Endothelial cell of umbilical vein (primary cell): ENCODE measurements around the gene NFATC1. TPM values are rescaled to one million over a fixed set of nuclear protein-coding genes. Genes with fewer than 3 reads are reported as not detected.

Source experiments
- BruUV-seq: library from RNA; stranded (reverse); fragments of 400-500 nt; replicated peaks from 2 replicates; lab custom pipeline; 2021; lab: Mats Ljungman, UMichigan
- CTCF ChIA-PET: fragments of 300-600, 350-600 bp; sonication (Branson Sonifier 250); formaldehyde crosslinking; loops from one replicate; lab custom pipeline; 2021; ENCODE audit warnings: antibody characterized with exemption, inconsistent platforms; lab: Charles Lee
- POLR2A ChIA-PET: fragments of 300-600, 350-600 bp; sonication (Branson Sonifier 250); formaldehyde crosslinking; loops from one replicate; lab custom pipeline; 2021; ENCODE audit warnings: antibody characterized with exemption, inconsistent platforms; lab: Charles Lee
- DNase-seq: peaks from one replicate; pipeline ENCODE4 v3.0.0-alpha.2; 2011; ENCODE audit warnings: low read depth, low spot score
- FAIRE-seq: peaks from 2 replicates; lab custom pipeline; 2011; peaks lifted over from hg19 to GRCh38; lab: Jason Lieb, UNC
- H2AFZ ChIP-seq: 2 replicates; pipeline ENCODE4 v1.6.0; 2012; ENCODE audit warnings: low read depth, low read length, control low read depth, inconsistent platforms
- H3K27ac ChIP-seq: 2 replicates; pipeline ENCODE4 v1.5.1; 2011; ENCODE audit warnings: low read depth, mild to moderate bottlenecking, control low read depth, low read length, moderate library complexity; ENCODE audit not compliant: insufficient read depth
- H3K27me3 ChIP-seq, 2 experiments: 2 replicates each; pipeline versions ENCODE4 v1.6.0 to v1.6.1; 2011; ENCODE audit warnings: low read length in 2 of 2, mixed read lengths in 1 of 2; ENCODE audit not compliant: control insufficient read depth in 2 of 2, insufficient read depth in 2 of 2
- H3K36me3 ChIP-seq, 2 experiments: 2 replicates in 1 of 2; 3 replicates in 1 of 2; pipeline ENCODE4 v1.5.1; 2011; ENCODE audit warnings: low read length in 2 of 2, mild to moderate bottlenecking in 1 of 2, moderate library complexity in 1 of 2; ENCODE audit not compliant: control insufficient read depth in 2 of 2, insufficient read depth in 2 of 2; ENCODE audit errors: extremely low read depth in 1 of 2
- H3K4me1 ChIP-seq: 3 replicates; pipeline ENCODE4 v1.5.1; 2011; ENCODE audit warnings: mild to moderate bottlenecking, low read length; ENCODE audit not compliant: control insufficient read depth, insufficient read depth; ENCODE audit errors: extremely low read depth
- H3K4me2 ChIP-seq: 2 replicates; pipeline ENCODE4 v1.6.1; 2011; ENCODE audit warnings: low read length, control low read depth, mixed read lengths; ENCODE audit not compliant: insufficient read depth
- H3K4me3 ChIP-seq, 3 experiments: fragments of 200-600 bp in 1 of 3; sonication (generic), shearing (Covaris generic) in 1 of 3; replicated peaks in 1 of 3; 2 replicates each; pipeline ENCODE4 v1.5.1; 2011 to 2016; ENCODE audit warnings: control low read depth in 3 of 3, low read length in 3 of 3, mild to moderate bottlenecking in 2 of 3, inconsistent platforms in 1 of 3, low read depth in 1 of 3, moderate library complexity in 1 of 3; ENCODE audit not compliant: insufficient read depth in 1 of 3
- H3K79me2 ChIP-seq: 2 replicates; pipeline ENCODE4 v1.6.0; 2012; ENCODE audit warnings: low read length, inconsistent platforms; ENCODE audit not compliant: control insufficient read depth, insufficient read depth
- H3K9ac ChIP-seq: replicated peaks from 2 replicates; pipeline ENCODE3; 2011; ENCODE audit warnings: low read length, control low read depth; ENCODE audit not compliant: insufficient read depth; ENCODE audit errors: extremely low read depth
- H3K9me1 ChIP-seq: replicated peaks from 3 replicates; pipeline ENCODE4 v1.6.0; 2011; ENCODE audit warnings: mild to moderate bottlenecking, low read length; ENCODE audit not compliant: control insufficient read depth, insufficient read depth; ENCODE audit errors: extremely low read depth
- H3K9me3 ChIP-seq: replicated peaks from 2 replicates; pipeline ENCODE4 v1.5.1; 2012; ENCODE audit warnings: low read length, inconsistent platforms; ENCODE audit not compliant: control insufficient read depth, insufficient read depth
- H4K20me1 ChIP-seq: replicated peaks from 2 replicates; pipeline ENCODE3; 2011; ENCODE audit warnings: mild to moderate bottlenecking, low read length; ENCODE audit not compliant: control insufficient read depth, insufficient read depth; ENCODE audit errors: extremely low read depth
- EZH2 ChIP-seq: IDR thresholded peaks from 2 replicates; pipeline ENCODE4 v1.6.1; 2012; ENCODE audit warnings: borderline replicate concordance, low read depth, mild to moderate bottlenecking, moderate library complexity, low read length, inconsistent platforms; ENCODE audit not compliant: severe bottlenecking
- FOS ChIP-seq: IDR thresholded peaks from 2 replicates; pipeline ENCODE4 v1.6.1; 2011; ENCODE audit warnings: mild to moderate bottlenecking, low read length, moderate library complexity, borderline replicate concordance; ENCODE audit not compliant: insufficient read depth
- GATA2 ChIP-seq: IDR thresholded peaks from 2 replicates; pipeline ENCODE4 v1.7.0; 2011; ENCODE audit warnings: low read depth, mild to moderate bottlenecking, moderate library complexity, mixed read lengths, low read length; ENCODE audit not compliant: insufficient read length, insufficient read depth
- JUN ChIP-seq: IDR thresholded peaks from 2 replicates; pipeline ENCODE4 v1.6.1; 2011; ENCODE audit warnings: borderline replicate concordance, low read depth; ENCODE audit not compliant: insufficient read length, insufficient read depth
- MYC ChIP-seq: IDR thresholded peaks from one replicate; pipeline ENCODE4 v1.6.1; 2011; ENCODE audit warnings: mild to moderate bottlenecking, low read depth, low read length
- POLR2A ChIP-seq: IDR thresholded peaks from 2 replicates; pipeline ENCODE4 v1.6.1; 2012; ENCODE audit warnings: low read depth, mild to moderate bottlenecking, control low read depth, low read length
- POLR2AphosphoS5 ChIP-seq: IDR thresholded peaks from 2 replicates; pipeline ENCODE4 v1.6.1; 2012; ENCODE audit warnings: low read depth, mild to moderate bottlenecking, control low read depth, low read length, moderate library complexity; ENCODE audit not compliant: insufficient read depth
- dilution Hi-C: fragments of 300-500 bp; cut with MboI; formaldehyde crosslinking; loops from one replicate; pipeline ENCODE4 v1.15.0; 2019; ENCODE audit warnings: low sequenced_read_pairs; ENCODE audit not compliant: extremely low pct_ligation_motif_present
- intact Hi-C: fragments of 100-400 bp; cut with micrococcal nuclease; formaldehyde crosslinking; loops from one replicate; pipeline ENCODE4 v1.10.0; 2022
- polyA plus RNA-seq, 4 experiments: library from polyadenylated mRNA; depleted of rRNA in 3 of 4; stranded (reverse) in 3 of 4; unstranded in 1 of 4; fragments of >200 nt; gene quantifications; 2 replicates each; pipeline versions ENCODE4 v1.2.1 to v1.2.3, GENCODE V29; 2011 to 2012; ENCODE audit warnings: missing spikeins in 1 of 4
- total RNA-seq: library from RNA; stranded (reverse); gene quantifications from 2 replicates; pipeline ENCODE4 v1.2.3, GENCODE V29; 2021
- TF ChIP-seq, protein P1 (sequence below): IDR thresholded peaks from 2 replicates; pipeline ENCODE4 v1.6.1; 2011; ENCODE audit not compliant: insufficient read depth, insufficient read length
- TF ChIP-seq, protein P2 (sequence below), 2 donors: IDR thresholded peaks; 1 replicate in 1 of 2; 2 replicates in 1 of 2; pipeline ENCODE4 v1.5.1; 2011; ENCODE audit warnings: low read length in 2 of 2, mild to moderate bottlenecking in 2 of 2, moderate library complexity in 2 of 2, control low read depth in 1 of 2, inconsistent platforms in 1 of 2, low read depth in 1 of 2; ENCODE audit not compliant: insufficient read depth in 1 of 2; ENCODE audit errors: extremely low read depth in 1 of 2

NFATC1 gene
- total and polyA plus RNA-seq, 2 donors (not counting 3 experiments of a cell fraction or from before 2014, with no cell fraction given) = 11.1 to 30.0 TPM

DNA sequence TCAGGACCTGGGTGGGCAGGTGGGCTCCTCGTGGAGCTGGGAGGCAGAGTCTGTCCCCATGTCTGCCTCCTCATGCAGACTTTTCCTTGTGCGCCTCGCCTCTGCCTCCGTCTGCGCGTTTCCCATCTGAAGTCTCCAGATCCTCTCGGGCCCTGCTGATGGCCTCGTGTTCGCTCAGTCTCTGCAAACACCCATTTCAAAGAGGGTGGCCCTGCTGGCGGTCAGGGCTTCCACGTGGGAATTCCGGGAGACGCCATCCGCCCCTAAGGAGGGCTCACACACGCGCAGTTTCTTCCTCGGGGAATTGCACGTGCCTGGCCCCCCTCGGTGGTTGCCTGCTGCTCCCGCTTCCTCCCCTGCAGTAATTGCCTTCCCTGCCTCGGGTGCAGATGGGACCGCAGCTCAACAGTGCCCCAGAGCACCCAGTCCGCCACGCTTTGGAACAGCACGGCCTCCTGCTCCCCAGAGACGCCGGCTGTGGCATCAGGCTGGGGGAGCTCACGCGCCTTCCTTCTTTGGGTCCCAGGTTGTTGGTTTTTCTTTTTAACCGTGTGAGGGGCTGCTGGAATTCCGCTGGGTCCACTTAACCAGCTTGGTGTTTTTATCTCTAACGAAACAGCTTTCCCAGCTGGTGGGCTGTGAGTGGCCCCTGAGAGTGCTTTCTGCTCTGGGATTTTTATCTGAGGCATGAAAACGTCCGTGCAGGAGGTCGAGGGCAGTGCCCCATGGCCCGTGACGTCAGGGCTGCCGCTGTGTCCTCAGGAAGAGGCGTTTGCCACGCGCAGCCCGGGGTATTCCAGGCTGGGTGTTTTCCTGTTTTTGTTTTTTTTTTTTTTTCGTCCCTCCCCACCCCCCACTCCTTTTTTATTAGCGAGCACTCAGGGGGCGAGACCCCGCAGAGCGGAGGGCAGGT is 16.1 kb downstream of the NFATC1 start:
- BruUV-seq = no TSS peak
- DNase-seq (peak; percentile 81), FAIRE-seq (peak; percentile 86)
- Histone ChIP-seq H2AFZ (no peak overlapping the region), H3K9me3 (no peaks in the 10 kb centered on the region), H3K79me2 (peaks cover 4% of the 10 kb centered on the region), H3K36me3 (peaks cover 0 to 8% of the 10 kb centered on the region in 2 experiments), H3K4me3 (no peak overlapping the region), H4K20me1 (no peaks in the 10 kb centered on the region), H3K27me3 (no peaks in the 10 kb centered on the region), H3K4me1 (peaks cover 12% of the 10 kb centered on the region), H3K27ac (peak overlapping the region; percentile 44), H3K9ac (peak overlapping the region; percentile 30), H3K4me2 (no peak overlapping the region), H3K9me1 (no peaks in the 10 kb centered on the region)
- ChIA-PET CTCF (interaction anchor here (1.2 to 2.6 kb wide), 2 partner anchors 8 to 19 kb away, joined by 3 to 10 read pairs; no protein-coding TSS in a partner anchor), POLR2A (no interaction called here)
- TF ChIP-seq POLR2A (no peak), GATA2 (no peak), MYC (no peak), JUN (no peak), EZH2 (no peak), POLR2AphosphoS5 (no peak), FOS (no peak)
- TF ChIP-seq, protein P1, sequence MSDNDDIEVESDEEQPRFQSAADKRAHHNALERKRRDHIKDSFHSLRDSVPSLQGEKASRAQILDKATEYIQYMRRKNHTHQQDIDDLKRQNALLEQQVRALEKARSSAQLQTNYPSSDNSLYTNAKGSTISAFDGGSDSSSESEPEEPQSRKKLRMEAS = no peak
- TF ChIP-seq, protein P2, sequence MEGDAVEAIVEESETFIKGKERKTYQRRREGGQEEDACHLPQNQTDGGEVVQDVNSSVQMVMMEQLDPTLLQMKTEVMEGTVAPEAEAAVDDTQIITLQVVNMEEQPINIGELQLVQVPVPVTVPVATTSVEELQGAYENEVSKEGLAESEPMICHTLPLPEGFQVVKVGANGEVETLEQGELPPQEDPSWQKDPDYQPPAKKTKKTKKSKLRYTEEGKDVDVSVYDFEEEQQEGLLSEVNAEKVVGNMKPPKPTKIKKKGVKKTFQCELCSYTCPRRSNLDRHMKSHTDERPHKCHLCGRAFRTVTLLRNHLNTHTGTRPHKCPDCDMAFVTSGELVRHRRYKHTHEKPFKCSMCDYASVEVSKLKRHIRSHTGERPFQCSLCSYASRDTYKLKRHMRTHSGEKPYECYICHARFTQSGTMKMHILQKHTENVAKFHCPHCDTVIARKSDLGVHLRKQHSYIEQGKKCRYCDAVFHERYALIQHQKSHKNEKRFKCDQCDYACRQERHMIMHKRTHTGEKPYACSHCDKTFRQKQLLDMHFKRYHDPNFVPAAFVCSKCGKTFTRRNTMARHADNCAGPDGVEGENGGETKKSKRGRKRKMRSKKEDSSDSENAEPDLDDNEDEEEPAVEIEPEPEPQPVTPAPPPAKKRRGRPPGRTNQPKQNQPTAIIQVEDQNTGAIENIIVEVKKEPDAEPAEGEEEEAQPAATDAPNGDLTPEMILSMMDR (IDR thresholded peaks at IDR 0.05; ENCODE audit: extremely low read depth in 1 of 2, insufficient read depth in 1 of 2, low read depth in 1 of 2, low read length in 2 of 2) = no peak
- dilution Hi-C loops = no loop called here
- intact Hi-C loops = no loop called here
